Measurements from ENCODE around the gene CENPS.
"Not testable (repeated sequence)": the region's sequence is repeated elsewhere in the genome, so short reads cannot be mapped to it uniquely, and the experiment has no call there.

- not testable (repeated sequence) for TF ChIP-seq POLR2A, CTCF, EP300 (IDR thresholded peaks at IDR 0.05)
Measured at GRCh38 chr1:10457462-10457861, 27.2 kb downstream of the CENPS start.

Data from upper lobe of left lung (tissue), 4 donors.